Measurements from ENCODE around the gene ITGA1. TPM values are rescaled to one million over a fixed set of nuclear protein-coding genes. Genes with fewer than 3 reads are reported as not detected.

Gene ITGA1
- total and polyA plus RNA-seq, 2 of the 13 experiments (the other 11 are each of a cell fraction or from before 2014, with no cell fraction given), result 23.1 to 28.6 TPM

- no peak for TF ChIP-seq AHDC1 (CRISPR knock-in tag; IDR thresholded peaks at IDR 0.05; ENCODE audit: borderline replicate concordance)
- TF ChIP-seq BCLAF1 (IDR thresholded peaks at IDR 0.05), result no peak
- no peak; the same call in 1 of the 2 replicates for TF ChIP-seq ZMYM3 (CRISPR knock-in tag; IDR thresholded peaks at IDR 0.05)
- no peak for TF ChIP-seq ZNF773 (CRISPR knock-in tag; IDR thresholded peaks at IDR 0.05; ENCODE audit: borderline replicate concordance)
- no peak for TF ChIP-seq ETS1 (CRISPR knock-in tag; IDR thresholded peaks at IDR 0.05)
- peak; percentile 74 for TF ChIP-seq ZFP91 (CRISPR knock-in tag; IDR thresholded peaks at IDR 0.05; ENCODE audit: borderline replicate concordance)
- 0 out of 2 replicates have a peak, but pooled peaks have one; percentile 26 for TF ChIP-seq ZNF546 (CRISPR knock-in tag; conservative IDR thresholded peaks at IDR 0.05)
- no peak; the same call in 1 of the 2 replicates for TF ChIP-seq ZNF687 (CRISPR knock-in tag; IDR thresholded peaks at IDR 0.05)
- no peak for TF ChIP-seq ZFAT (CRISPR knock-in tag; conservative IDR thresholded peaks at IDR 0.05)
- no peak; the same call in 1 of the 2 replicates for TF ChIP-seq MAZ (IDR thresholded peaks at IDR 0.05; ENCODE audit: borderline replicate concordance, low read depth, low read length)
- TF ChIP-seq MAZ (CRISPR knock-in tag; IDR thresholded peaks at IDR 0.05; ENCODE audit: low read depth), result no peak
- TF ChIP-seq KLF12 (CRISPR knock-in tag; IDR thresholded peaks at IDR 0.05; ENCODE audit: borderline replicate concordance), result peak; percentile 37; the same call in 1 of the 2 replicates
- TF ChIP-seq MTA3 (CRISPR knock-in tag; IDR thresholded peaks at IDR 0.05), result no peak
Measured at GRCh38 chr5:52799983-52800393, 12.3 kb downstream of the ITGA1 start (continued).

Data from HepG2 (cell line).